ENCODE results near the gene FAM184B. TPM values are rescaled to one million over a fixed set of nuclear protein-coding genes. Genes with fewer than 3 reads are reported as not detected.

Gene FAM184B
- total RNA-seq, 1 experiment from 2014 or later, result 0.09 TPM

DNA sequence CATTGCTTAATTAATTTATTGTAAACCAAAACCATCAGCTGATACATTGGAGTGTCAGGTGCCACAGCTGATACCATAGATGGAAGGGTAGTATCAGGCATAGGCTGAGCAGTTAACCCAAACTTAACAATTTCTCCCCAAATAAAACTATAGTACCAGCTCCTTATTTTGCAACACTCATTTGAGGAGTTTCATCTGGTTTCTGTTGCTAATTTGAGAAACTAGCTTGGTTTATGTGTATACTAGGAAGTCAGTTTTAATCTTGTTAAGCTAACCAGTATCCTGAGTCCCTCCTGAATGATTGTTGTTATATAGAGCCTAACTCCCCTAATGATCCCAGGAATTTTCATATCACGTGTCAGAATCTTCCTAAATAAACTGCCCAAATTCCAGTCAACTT lies 16.4 kb upstream of the FAM184B start:
- no peak overlapping the region for H3K27ac Mint-ChIP-seq (ENCODE audit: unreplicated experiment)
- H3K4me1 Mint-ChIP-seq (ENCODE audit: low read depth, unreplicated experiment), result no peaks in the 10 kb centered on the region
- no peak overlapping the region for H3K4me3 Mint-ChIP-seq (ENCODE audit: low read depth, unreplicated experiment)
- TF ChIP-seq, protein P1, sequence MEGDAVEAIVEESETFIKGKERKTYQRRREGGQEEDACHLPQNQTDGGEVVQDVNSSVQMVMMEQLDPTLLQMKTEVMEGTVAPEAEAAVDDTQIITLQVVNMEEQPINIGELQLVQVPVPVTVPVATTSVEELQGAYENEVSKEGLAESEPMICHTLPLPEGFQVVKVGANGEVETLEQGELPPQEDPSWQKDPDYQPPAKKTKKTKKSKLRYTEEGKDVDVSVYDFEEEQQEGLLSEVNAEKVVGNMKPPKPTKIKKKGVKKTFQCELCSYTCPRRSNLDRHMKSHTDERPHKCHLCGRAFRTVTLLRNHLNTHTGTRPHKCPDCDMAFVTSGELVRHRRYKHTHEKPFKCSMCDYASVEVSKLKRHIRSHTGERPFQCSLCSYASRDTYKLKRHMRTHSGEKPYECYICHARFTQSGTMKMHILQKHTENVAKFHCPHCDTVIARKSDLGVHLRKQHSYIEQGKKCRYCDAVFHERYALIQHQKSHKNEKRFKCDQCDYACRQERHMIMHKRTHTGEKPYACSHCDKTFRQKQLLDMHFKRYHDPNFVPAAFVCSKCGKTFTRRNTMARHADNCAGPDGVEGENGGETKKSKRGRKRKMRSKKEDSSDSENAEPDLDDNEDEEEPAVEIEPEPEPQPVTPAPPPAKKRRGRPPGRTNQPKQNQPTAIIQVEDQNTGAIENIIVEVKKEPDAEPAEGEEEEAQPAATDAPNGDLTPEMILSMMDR (IDR thresholded peaks at IDR 0.05; ENCODE audit: unreplicated experiment), result no peak
- H3K27me3 Mint-ChIP-seq (ENCODE audit: unreplicated experiment), result no peaks in the 10 kb centered on the region
- no peak for DNase-seq
- H3K9me3 Mint-ChIP-seq (ENCODE audit: low read depth, unreplicated experiment), result no peaks in the 10 kb centered on the region
- intact Hi-C loops (cut with micrococcal nuclease; ENCODE audit: unreplicated experiment), result no loop called here
- H3K36me3 Mint-ChIP-seq (ENCODE audit: insufficient read depth, unreplicated experiment), result peaks cover 6% of the 10 kb centered on the region
- no TSS peak for BruUV-seq (replicated peaks)
- CTCF ChIA-PET, result no interaction called here

- no TSS peak for BruUV-seq (replicated peaks)
Measured at GRCh38 chr4:17794730-17795129, 13.3 kb upstream of the FAM184B start.

DNA sequence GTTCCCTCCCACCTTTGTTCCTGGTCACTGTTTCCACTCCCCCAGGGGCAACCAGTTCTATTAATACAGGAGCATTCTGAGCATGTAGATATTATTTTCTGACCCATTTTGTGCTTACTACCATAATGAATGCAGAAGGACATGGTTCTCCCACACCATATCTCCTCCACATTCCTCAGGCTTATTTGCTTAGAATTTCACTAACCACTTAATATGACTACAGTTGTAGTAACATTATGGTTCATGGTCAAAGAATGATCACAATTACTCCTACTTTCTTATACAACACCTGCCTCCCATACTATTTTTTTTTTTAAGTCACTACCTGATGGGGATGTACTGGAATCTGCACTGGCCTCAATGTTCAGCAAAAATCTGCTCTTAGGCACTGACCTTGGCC lies 7.5 kb upstream of the FAM184B start:
- intact Hi-C loops (cut with micrococcal nuclease; ENCODE audit: unreplicated experiment), result loop anchor here (5.0 kb wide), 1 partner anchor 242 kb away; no protein-coding TSS in a partner anchor
- no peaks in the 10 kb centered on the region for H3K4me1 Mint-ChIP-seq (ENCODE audit: low read depth, unreplicated experiment)
- H3K4me3 Mint-ChIP-seq (ENCODE audit: low read depth, unreplicated experiment), result no peak overlapping the region
- no peaks in the 10 kb centered on the region for H3K9me3 Mint-ChIP-seq (ENCODE audit: low read depth, unreplicated experiment)
- BruUV-seq (replicated peaks), result no TSS peak
- CTCF ChIA-PET, result no interaction called here
- no peak overlapping the region for H3K27ac Mint-ChIP-seq (ENCODE audit: unreplicated experiment)
- H3K36me3 Mint-ChIP-seq (ENCODE audit: insufficient read depth, unreplicated experiment), result no peaks in the 10 kb centered on the region
- TF ChIP-seq, protein P1 (IDR thresholded peaks at IDR 0.05; ENCODE audit: unreplicated experiment), result no peak
- no peaks in the 10 kb centered on the region for H3K27me3 Mint-ChIP-seq (ENCODE audit: unreplicated experiment)
- no peak for DNase-seq

More at GRCh38 chr4:17794730-17795129, 13.3 kb upstream of the FAM184B start:
- Mint-ChIP-seq H3K4me3 (ENCODE audit: low read depth, unreplicated experiment) (no peak overlapping the region), H3K9me3 (ENCODE audit: low read depth, unreplicated experiment) (no peaks in the 10 kb centered on the region), H3K4me1 (ENCODE audit: low read depth, unreplicated experiment) (no peaks in the 10 kb centered on the region), H3K36me3 (ENCODE audit: insufficient read depth, unreplicated experiment) (no peaks in the 10 kb centered on the region), H3K27me3 (ENCODE audit: unreplicated experiment) (no peaks in the 10 kb centered on the region), H3K27ac (ENCODE audit: unreplicated experiment) (no peak overlapping the region)
- CTCF ChIA-PET, result no interaction called here
- TF ChIP-seq, protein P1 (IDR thresholded peaks at IDR 0.05; ENCODE audit: unreplicated experiment), result no peak
- intact Hi-C loops (cut with micrococcal nuclease; ENCODE audit: unreplicated experiment), result no loop called here
- no peak for DNase-seq

DNA sequence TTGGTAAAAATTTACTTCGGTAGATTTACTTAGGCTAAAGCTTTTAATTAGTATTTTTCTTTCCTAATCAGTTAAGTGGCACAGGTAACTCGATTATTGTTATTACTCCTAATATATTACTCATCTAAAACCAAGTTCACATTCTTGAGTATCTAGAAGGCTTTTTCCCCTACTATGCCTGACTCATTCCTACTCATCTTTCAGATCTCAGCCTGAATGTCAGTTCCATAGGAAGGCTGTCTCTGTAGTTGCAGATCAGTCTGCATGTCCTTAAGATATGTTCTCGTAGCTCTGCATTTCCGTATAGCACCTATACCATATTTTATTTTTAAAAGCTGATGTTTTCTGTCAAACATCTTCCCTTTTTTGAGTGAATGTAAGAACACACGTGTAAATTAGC lies 5.9 kb upstream of the FAM184B start:
- CTCF ChIA-PET, result no interaction called here

More for the DNA sequence above, 5.9 kb upstream of the FAM184B start:
- no peak for DNase-seq
- H3K36me3 Mint-ChIP-seq (ENCODE audit: insufficient read depth, unreplicated experiment), result no peaks in the 10 kb centered on the region
- BruUV-seq (replicated peaks), result no TSS peak
- H3K9me3 Mint-ChIP-seq (ENCODE audit: low read depth, unreplicated experiment), result no peaks in the 10 kb centered on the region
- intact Hi-C loops (cut with micrococcal nuclease; ENCODE audit: unreplicated experiment), result loop anchor here (5.0 kb wide), 1 partner anchor 240 kb away; no protein-coding TSS in a partner anchor
- no peak overlapping the region for H3K4me3 Mint-ChIP-seq (ENCODE audit: low read depth, unreplicated experiment)
- no peaks in the 10 kb centered on the region for H3K4me1 Mint-ChIP-seq (ENCODE audit: low read depth, unreplicated experiment)
- H3K27ac Mint-ChIP-seq (ENCODE audit: unreplicated experiment), result no peak overlapping the region
- TF ChIP-seq, protein P1 (IDR thresholded peaks at IDR 0.05; ENCODE audit: unreplicated experiment), result no peak
- no peaks in the 10 kb centered on the region for H3K27me3 Mint-ChIP-seq (ENCODE audit: unreplicated experiment)
